GM23338 (cell line): Measurements from ENCODE around the gene SACM1L. TPM values are rescaled to one million over a fixed set of nuclear protein-coding genes. Genes with fewer than 3 reads are reported as not detected.

Experiments used
- ATAC-seq: fragments of 200-7000 bp; cut with Tn5 transposase; 3 replicates; pipeline ENCODE4 v1.9.1; 2020
- DNase-seq: peaks from one replicate; pipeline ENCODE4 v3.0.0-alpha.2; 2015; ENCODE audit warnings: low spot score
- H2AFZ ChIP-seq: fragments of 200-600 bp; sonication (generic); 2 replicates; pipeline ENCODE4 v1.8.0; 2016; ENCODE audit warnings: antibody characterized with exemption, mild to moderate bottlenecking, moderate library complexity
- H3F3A ChIP-seq: fragments of 200-600 bp; sonication (generic); replicated peaks from 2 replicates; pipeline ENCODE4 v1.8.0; 2017; ENCODE audit warnings: antibody characterized with exemption, mixed run types, low read depth
- H3K27ac ChIP-seq: fragments of 200-600 bp; sonication (generic); 2 replicates; pipeline ENCODE4 v1.6.1; 2016; ENCODE audit warnings: low read depth
- H3K27me3 ChIP-seq: fragments of 200-600 bp; sonication (generic); 2 replicates; pipeline ENCODE4 v1.8.0; 2016; ENCODE audit warnings: mild to moderate bottlenecking, mixed run types, moderate library complexity; ENCODE audit not compliant: insufficient read depth
- H3K36me3 ChIP-seq: fragments of 200-600 bp; sonication (generic); 2 replicates; pipeline ENCODE4 v1.8.0; 2016; ENCODE audit warnings: mild to moderate bottlenecking; ENCODE audit not compliant: insufficient read depth
- H3K4me1 ChIP-seq: fragments of 200-600 bp; sonication (generic); 2 replicates; pipeline ENCODE4 v1.8.0; 2016; ENCODE audit warnings: mild to moderate bottlenecking, moderate library complexity; ENCODE audit not compliant: insufficient read depth
- H3K4me2 ChIP-seq: fragments of 200-600 bp; sonication (generic); 2 replicates; pipeline ENCODE4 v1.7.1; 2017; ENCODE audit warnings: mixed run types
- H3K4me3 ChIP-seq: fragments of 200-600 bp; sonication (generic); 2 replicates; pipeline ENCODE4 v1.6.1; 2016; ENCODE audit warnings: mixed run types
- H3K79me2 ChIP-seq: fragments of 200-600 bp; sonication (generic); replicated peaks from 2 replicates; pipeline ENCODE4 v1.8.0; 2017; ENCODE audit warnings: mild to moderate bottlenecking; ENCODE audit not compliant: insufficient read depth
- H3K9me2 ChIP-seq: fragments of 200-600 bp; sonication (generic); 2 replicates; pipeline ENCODE4 v1.8.0; 2017; ENCODE audit not compliant: insufficient read depth
- H4K20me1 ChIP-seq: fragments of 200-600 bp; sonication (generic); replicated peaks from 2 replicates; pipeline ENCODE4 v1.8.0; 2017; ENCODE audit warnings: mild to moderate bottlenecking; ENCODE audit not compliant: insufficient read depth
- H3K27ac Mint-ChIP-seq: 2 replicates; pipeline ENCODE4 v1.8.0; 2020; ENCODE audit warnings: inconsistent platforms, mild to moderate bottlenecking, moderate library complexity, mixed read lengths
- H3K27me3 Mint-ChIP-seq: 3 replicates; pipeline ENCODE4 v1.8.0; 2022; ENCODE audit warnings: low read depth, mild to moderate bottlenecking, moderate library complexity, mixed read lengths, inconsistent platforms; ENCODE audit not compliant: insufficient read depth, poor library complexity
- H3K36me3 Mint-ChIP-seq: 3 replicates; pipeline ENCODE4 v1.8.0; 2021; ENCODE audit warnings: low read depth, mild to moderate bottlenecking, inconsistent platforms, moderate library complexity, mixed read lengths
- H3K4me1 Mint-ChIP-seq: 3 replicates; pipeline ENCODE4 v1.8.0; 2020; ENCODE audit warnings: mild to moderate bottlenecking, inconsistent platforms, mixed read lengths
- H3K4me3 Mint-ChIP-seq: 3 replicates; pipeline ENCODE4 v1.8.0; 2021; ENCODE audit warnings: moderate library complexity, mild to moderate bottlenecking, inconsistent platforms, mixed read lengths
- H3K9me3 Mint-ChIP-seq: 3 replicates; pipeline ENCODE4 v1.8.0; 2020; ENCODE audit warnings: moderate library complexity, mild to moderate bottlenecking, inconsistent platforms, mixed read lengths
- CREB1 ChIP-seq: fragments of 250-450 bp; sonication (Bioruptor Pico); IDR thresholded peaks from 2 replicates; pipeline ENCODE4 v1.5.0; 2020; ENCODE audit warnings: low read depth, mild to moderate bottlenecking, moderate library complexity
- CTCF ChIP-seq, 2 experiments: fragments of 200-600 bp in 1 of 2; sonication (generic) in 1 of 2; conservative IDR thresholded peaks; 2 replicates each; pipeline versions ENCODE4 v1.5.1 to v1.6.1; 2016 to 2017; ENCODE audit warnings: antibody characterized with exemption in 2 of 2, low read depth in 2 of 2, mild to moderate bottlenecking in 2 of 2, moderate library complexity in 1 of 2
- REST ChIP-seq: IDR thresholded peaks from one replicate; pipeline ENCODE4 v1.6.1; 2018; ENCODE audit warnings: antibody characterized with exemption; ENCODE audit not compliant: unreplicated experiment
- ZNF114 ChIP-seq: fragments of 250-450 bp; sonication (Bioruptor Pico); IDR thresholded peaks from 2 replicates; pipeline ENCODE4 v1.5.0; 2020; ENCODE audit warnings: mild to moderate bottlenecking, moderate library complexity
- ZNF462 ChIP-seq: fragments of 250-450 bp; sonication (Bioruptor Pico); IDR thresholded peaks from 2 replicates; pipeline ENCODE4 v1.5.0; 2020; ENCODE audit warnings: mild to moderate bottlenecking, moderate library complexity
- polyA plus RNA-seq: library from polyadenylated mRNA; unstranded; fragments of >200 nt; fragmentation: Nextera tagmentation; extraction: Ambion mirVana; gene quantifications from 2 replicates; pipeline ENCODE4 v1.2.1, GENCODE V29; 2016
- total RNA-seq: library from RNA; depleted of rRNA; stranded (reverse); fragments of >200 nt; shearing (Covaris generic); gene quantifications from 2 replicates; pipeline ENCODE4 v1.2.3, GENCODE V29; 2014

The SACM1L gene
- total and polyA plus RNA-seq, 2 experiments from 2014 or later = 43.5 to 97.8 TPM

GRCh38 chr3:45642731-45643152, 46.5 kb upstream of the SACM1L start:
- no peaks in the 10 kb centered on the region for H3K9me3 Mint-ChIP-seq
- no peak overlapping the region for H3K4me3 Mint-ChIP-seq
- Histone ChIP-seq H3K4me1 (peaks cover 30% of the 10 kb centered on the region), H3K4me2 (no peak overlapping the region), H3K9me2 (0 out of 2 replicates have a peak, but pooled peaks cover 6% of the 10 kb centered on the region), H4K20me1 (no peaks in the 10 kb centered on the region; the same call in none of the 2 replicates), H2AFZ (no peak overlapping the region), H3K27ac (peak overlapping the region; percentile 63; the same call in 1 of the 2 replicates), H3K36me3 (peaks cover 5% of the 10 kb centered on the region; the same call in 1 of the 2 replicates), H3K27me3 (no peaks in the 10 kb centered on the region), H3K4me3 (no peak overlapping the region), H3K79me2 (peaks cover 44% of the 10 kb centered on the region), H3F3A (no peaks in the 10 kb centered on the region)
- no peak for TF ChIP-seq ZNF114
- TF ChIP-seq CREB1 = no peak
- TF ChIP-seq CTCF (conservative IDR thresholded peaks at IDR 0.05; ENCODE audit: low read depth in 2 of 2) = no peak
- TF ChIP-seq REST = no peak
- no peak for TF ChIP-seq ZNF462 (CRISPR knock-in tag)
- peak; percentile 24 for DNase-seq
- peaks cover 13% of the 10 kb centered on the region for H3K36me3 Mint-ChIP-seq
- H3K4me1 Mint-ChIP-seq = peaks cover 39% of the 10 kb centered on the region
- H3K27me3 Mint-ChIP-seq = peaks cover 13% of the 10 kb centered on the region
- no peak; the same call in 2 of the 3 replicates for ATAC-seq
- H3K27ac Mint-ChIP-seq = peak overlapping the region; percentile 26
